Retina (tissue), 1 donor: Measurements from ENCODE around the gene STAMBP.
"Not testable (repeated sequence)": the region's sequence is repeated elsewhere in the genome, so short reads cannot be mapped to it uniquely, and the experiment has no call there.

Experiments
- DNase-seq: peaks from one replicate; pipeline ENCODE4 v3.0.0-alpha.2; 2016

The STAMBP gene

GRCh38 chr2:73837847-73838585 lies 9.3 kb downstream of the STAMBP start:
- DNase-seq = no peak

- no peak for DNase-seq
Observed at GRCh38 chr2:73838889-73839534, 10.3 kb downstream of the STAMBP start.

GRCh38 chr2:73839653-73840411 lies 11.1 kb downstream of the STAMBP start:
- DNase-seq = no peak

- no peak for DNase-seq
Observed at GRCh38 chr2:73841912-73842738, 13.4 kb downstream of the STAMBP start.

GRCh38 chr2:73842739-73843019 lies 13.9 kb downstream of the STAMBP start:
- no peak for DNase-seq

- DNase-seq = no peak
Observed at GRCh38 chr2:73844087-73844486, 15.3 kb downstream of the STAMBP start.

GRCh38 chr2:73850009-73850408 lies 21.2 kb downstream of the STAMBP start:
- DNase-seq = no peak

GRCh38 chr2:73851274-73851673 lies 22.5 kb downstream of the STAMBP start:
- no peak for DNase-seq

- DNase-seq = no peak
Observed at GRCh38 chr2:73852020-73852419, 23.3 kb downstream of the STAMBP start.

- DNase-seq = no peak
Observed at GRCh38 chr2:73855526-73855925, 26.8 kb downstream of the STAMBP start.

- no peak for DNase-seq
Observed at GRCh38 chr2:73856214-73856613, 27.5 kb downstream of the STAMBP start.

- no peak for DNase-seq
Observed at GRCh38 chr2:73859721-73860586, 31.2 kb downstream of the STAMBP start.

GRCh38 chr2:73862987-73863386 lies 34.2 kb downstream of the STAMBP start:
- no peak for DNase-seq

GRCh38 chr2:73868204-73868978 lies 39.6 kb downstream of the STAMBP start:
- no peak for DNase-seq

GRCh38 chr2:73870084-73870483 lies 41.3 kb downstream of the STAMBP start:
- DNase-seq = no peak

- DNase-seq = no peak
Observed at GRCh38 chr2:73877071-73877802, 48.5 kb downstream of the STAMBP start.

GRCh38 chr2:73877984-73878383 lies 49.2 kb downstream of the STAMBP start:
- DNase-seq = not testable (repeated sequence)

GRCh38 chr2:73885406-73885805 lies 56.6 kb downstream of the STAMBP start:
- DNase-seq = no peak

- DNase-seq = no peak
Observed at GRCh38 chr2:73886357-73886756, 57.6 kb downstream of the STAMBP start.

- DNase-seq = not testable (repeated sequence)
Observed at GRCh38 chr2:73887596-73888353, 59.0 kb downstream of the STAMBP start.
